Stimulated activated memory B cell treated with anti-CD40 and anti-IgM and Interleukin-4, amounts not matched to agents 10 μg/mL and 1 μg/mL and 100 μg/mL, for 72 hours (primary cell): ENCODE data around the gene MT4.

ENCODE experiments used
- ATAC-seq: fragments of 150-1000 bp; cut with Tn5 transposase; 2 replicates; pipeline ENCODE4 v1.10.0; 2021
- H3K27ac Mint-ChIP-seq: one replicate; pipeline ENCODE4 v1.8.0; 2022; ENCODE audit warnings: mild to moderate bottlenecking, mixed read lengths
- H3K27me3 Mint-ChIP-seq: one replicate; pipeline ENCODE4 v1.8.0; 2022; ENCODE audit warnings: mixed read lengths
- H3K36me3 Mint-ChIP-seq: one replicate; pipeline ENCODE4 v1.8.0; 2022; ENCODE audit warnings: mixed read lengths
- H3K4me1 Mint-ChIP-seq: one replicate; pipeline ENCODE4 v1.8.0; 2022; ENCODE audit warnings: mixed read lengths
- H3K4me3 Mint-ChIP-seq: one replicate; pipeline ENCODE4 v1.8.0; 2022; ENCODE audit warnings: mild to moderate bottlenecking, moderate library complexity, mixed read lengths
- H3K9me3 Mint-ChIP-seq: one replicate; pipeline ENCODE4 v1.8.0; 2022; ENCODE audit warnings: mixed read lengths

MT4 gene

GRCh38 chr16:56564793-56565477 lies at the start of gene MT4:
Gene MT4 (plus strand): TSS chr16:56565073. CDS start chr16:56565129, 56 bp downstream.
- H3K9me3 Mint-ChIP-seq = peaks cover 3% of the 10 kb centered on the region
- H3K4me1 Mint-ChIP-seq = peaks cover 6% of the 10 kb centered on the region
- H3K27me3 Mint-ChIP-seq = peaks cover 36% of the 10 kb centered on the region
- H3K36me3 Mint-ChIP-seq = no peaks in the 10 kb centered on the region
- no peak for ATAC-seq
- H3K4me3 Mint-ChIP-seq = no peak within 1 kb of the TSS
- H3K27ac Mint-ChIP-seq = no peak within 1 kb of the TSS

GRCh38 chr16:56515665-56516064 lies 49.2 kb upstream of the MT4 start:
- H3K4me3 Mint-ChIP-seq = no peak overlapping the region
- H3K27ac Mint-ChIP-seq = no peak overlapping the region
- no peaks in the 10 kb centered on the region for H3K27me3 Mint-ChIP-seq
- no peaks in the 10 kb centered on the region for H3K9me3 Mint-ChIP-seq
- ATAC-seq = no peak
- peaks cover 39% of the 10 kb centered on the region for H3K4me1 Mint-ChIP-seq
- H3K36me3 Mint-ChIP-seq = peaks cover 15% of the 10 kb centered on the region

- peaks cover 12% of the 10 kb centered on the region for H3K36me3 Mint-ChIP-seq
- no peak overlapping the region for H3K27ac Mint-ChIP-seq
- H3K9me3 Mint-ChIP-seq = no peaks in the 10 kb centered on the region
- ATAC-seq = no peak
- no peak overlapping the region for H3K4me3 Mint-ChIP-seq
- no peaks in the 10 kb centered on the region for H3K27me3 Mint-ChIP-seq
- H3K4me1 Mint-ChIP-seq = peaks cover 42% of the 10 kb centered on the region
Observed at GRCh38 chr16:56517206-56517605, 47.7 kb upstream of the MT4 start.

- H3K4me3 Mint-ChIP-seq = peak overlapping the region; percentile 83
- H3K4me1 Mint-ChIP-seq = peaks cover 33% of the 10 kb centered on the region
- H3K9me3 Mint-ChIP-seq = no peaks in the 10 kb centered on the region
- no peaks in the 10 kb centered on the region for H3K27me3 Mint-ChIP-seq
- H3K27ac Mint-ChIP-seq = no peak overlapping the region
- no peaks in the 10 kb centered on the region for H3K36me3 Mint-ChIP-seq
- ATAC-seq = no peak
Observed at GRCh38 chr16:56518425-56518824, 46.4 kb upstream of the MT4 start.

GRCh38 chr16:56519459-56520250 lies 45.2 kb upstream of the MT4 start, which contains the start of gene BBS2:
Gene BBS2 (minus strand): TSS chr16:56520024. CDS start chr16:56519862, 162 bp downstream.
- ATAC-seq = peak; percentile 95
- Mint-ChIP-seq H3K27me3 (no peaks in the 10 kb centered on the region), H3K27ac (peak within 1 kb of the TSS; percentile 66), H3K9me3 (no peaks in the 10 kb centered on the region), H3K36me3 (no peaks in the 10 kb centered on the region), H3K4me1 (peaks cover 24% of the 10 kb centered on the region), H3K4me3 (peak within 1 kb of the TSS; percentile 83)

GRCh38 chr16:56520251-56520577 lies 44.7 kb upstream of the MT4 start:
- H3K4me1 Mint-ChIP-seq = peaks cover 24% of the 10 kb centered on the region
- H3K36me3 Mint-ChIP-seq = no peaks in the 10 kb centered on the region
- no peak for ATAC-seq
- peak overlapping the region; percentile 83 for H3K4me3 Mint-ChIP-seq
- peak overlapping the region; percentile 66 for H3K27ac Mint-ChIP-seq
- no peaks in the 10 kb centered on the region for H3K27me3 Mint-ChIP-seq
- no peaks in the 10 kb centered on the region for H3K9me3 Mint-ChIP-seq

GRCh38 chr16:56525236-56525635 lies 39.6 kb upstream of the MT4 start:
- peaks cover 7% of the 10 kb centered on the region for H3K4me1 Mint-ChIP-seq
- no peak overlapping the region for H3K4me3 Mint-ChIP-seq
- H3K9me3 Mint-ChIP-seq = no peaks in the 10 kb centered on the region
- H3K27me3 Mint-ChIP-seq = no peaks in the 10 kb centered on the region
- no peak overlapping the region for H3K27ac Mint-ChIP-seq
- no peak for ATAC-seq
- no peaks in the 10 kb centered on the region for H3K36me3 Mint-ChIP-seq

- Mint-ChIP-seq H3K27me3 (no peaks in the 10 kb centered on the region), H3K36me3 (no peaks in the 10 kb centered on the region), H3K9me3 (no peaks in the 10 kb centered on the region), H3K4me1 (no peaks in the 10 kb centered on the region), H3K4me3 (no peak overlapping the region), H3K27ac (no peak overlapping the region)
- no peak for ATAC-seq
Observed at GRCh38 chr16:56530872-56531271, 34.0 kb upstream of the MT4 start.

- Mint-ChIP-seq H3K36me3 (no peaks in the 10 kb centered on the region), H3K27ac (no peak overlapping the region), H3K9me3 (no peaks in the 10 kb centered on the region), H3K4me1 (no peaks in the 10 kb centered on the region), H3K27me3 (peaks cover 2% of the 10 kb centered on the region), H3K4me3 (no peak overlapping the region)
- ATAC-seq = no peak
Observed at GRCh38 chr16:56532714-56533113, 32.2 kb upstream of the MT4 start.

GRCh38 chr16:56534847-56535383 lies 30.0 kb upstream of the MT4 start:
- Mint-ChIP-seq H3K4me3 (no peak overlapping the region), H3K9me3 (no peaks in the 10 kb centered on the region), H3K27ac (no peak overlapping the region), H3K36me3 (no peaks in the 10 kb centered on the region), H3K4me1 (no peaks in the 10 kb centered on the region), H3K27me3 (peaks cover 14% of the 10 kb centered on the region)
- ATAC-seq = no peak

- H3K27ac Mint-ChIP-seq = no peak overlapping the region
Observed at GRCh38 chr16:56538331-56538730, 26.5 kb upstream of the MT4 start.

GRCh38 chr16:56539656-56540055 lies 25.2 kb upstream of the MT4 start:
- peaks cover 42% of the 10 kb centered on the region for H3K27me3 Mint-ChIP-seq
- H3K27ac Mint-ChIP-seq = no peak overlapping the region
- H3K4me1 Mint-ChIP-seq = no peaks in the 10 kb centered on the region
- no peak overlapping the region for H3K4me3 Mint-ChIP-seq
- ATAC-seq = no peak
- H3K36me3 Mint-ChIP-seq = no peaks in the 10 kb centered on the region
- no peaks in the 10 kb centered on the region for H3K9me3 Mint-ChIP-seq

More at GRCh38 chr16:56538331-56538730, 26.5 kb upstream of the MT4 start:
- Mint-ChIP-seq H3K4me3 (no peak overlapping the region), H3K27me3 (peaks cover 36% of the 10 kb centered on the region), H3K36me3 (no peaks in the 10 kb centered on the region), H3K4me1 (no peaks in the 10 kb centered on the region), H3K9me3 (no peaks in the 10 kb centered on the region)
- no peak for ATAC-seq

GRCh38 chr16:56542039-56542438 lies 22.8 kb upstream of the MT4 start:
- Mint-ChIP-seq H3K4me1 (no peaks in the 10 kb centered on the region), H3K27me3 (peaks cover 42% of the 10 kb centered on the region), H3K36me3 (no peaks in the 10 kb centered on the region), H3K9me3 (no peaks in the 10 kb centered on the region), H3K4me3 (no peak overlapping the region), H3K27ac (no peak overlapping the region)
- no peak for ATAC-seq

- ATAC-seq = no peak
- H3K4me3 Mint-ChIP-seq = no peak overlapping the region
Observed at GRCh38 chr16:56547120-56547948, 17.5 kb upstream of the MT4 start.

GRCh38 chr16:56547949-56548567 lies 16.8 kb upstream of the MT4 start:
- Mint-ChIP-seq H3K36me3 (no peaks in the 10 kb centered on the region), H3K27ac (peak overlapping the region; percentile 39), H3K27me3 (peaks cover 35% of the 10 kb centered on the region), H3K9me3 (no peaks in the 10 kb centered on the region), H3K4me1 (peaks cover 10% of the 10 kb centered on the region), H3K4me3 (no peak overlapping the region)
- ATAC-seq = no peak

More at GRCh38 chr16:56547120-56547948, 17.5 kb upstream of the MT4 start:
- H3K27ac Mint-ChIP-seq = peak overlapping the region; percentile 39
- peaks cover 10% of the 10 kb centered on the region for H3K4me1 Mint-ChIP-seq
- H3K36me3 Mint-ChIP-seq = no peaks in the 10 kb centered on the region
- peaks cover 38% of the 10 kb centered on the region for H3K27me3 Mint-ChIP-seq
- H3K9me3 Mint-ChIP-seq = no peaks in the 10 kb centered on the region
